ENCODE data around the gene SSC5D. TPM values are rescaled to one million over a fixed set of nuclear protein-coding genes. Genes with fewer than 3 reads are reported as not detected.

SSC5D gene
- polyA plus RNA-seq, 1 of the 3 experiments (the other 2 are of a cell fraction) = 4.9 TPM

GRCh38 chr19:55536951-55537740, 48.9 kb downstream of the SSC5D start, which contains the start of gene SBK2:
SBK2 (minus strand) TSS chr19:55537133; CDS start chr19:55536294, 839 bp downstream.
- Histone ChIP-seq H4K20me1 (ENCODE audit: insufficient read depth) (no peaks in the 10 kb centered on the region), H3F3A (replicated peaks; ENCODE audit: insufficient read depth) (peaks cover 4% of the 10 kb centered on the region), H3K27me3 (ENCODE audit: insufficient read depth) (no peaks in the 10 kb centered on the region), H3K79me2 (ENCODE audit: insufficient read depth) (no peaks in the 10 kb centered on the region), H3K9me3 (no peaks in the 10 kb centered on the region), H3K9me2 (no peaks in the 10 kb centered on the region), H3K4me3 (ENCODE audit: low read depth in 2 of 2, low read length in 1 of 2) (peak within 1 kb of the TSS in 1 of 2 experiments; percentile 19; a peak in 1 of 4 replicates), H3K4me1 (ENCODE audit: control insufficient read depth in 1 of 2, insufficient read depth in 2 of 2, low read depth in 1 of 2, low read length in 1 of 2) (peaks cover 0 to 3% of the 10 kb centered on the region in 2 experiments; a peak in 2 of 4 replicates), H3K9ac (no peak within 1 kb of the TSS), H3K27ac (ENCODE audit: low read depth in 2 of 2, low read length in 1 of 2) (no peak within 1 kb of the TSS; a peak in 1 of 4 replicates), H3K4me2 (no peak within 1 kb of the TSS), H2AFZ (ENCODE audit: low read depth) (no peak within 1 kb of the TSS), H3K36me3 (replicated peaks in 1 of 2; ENCODE audit: control insufficient read depth in 1 of 2, insufficient read depth in 2 of 2, low read length in 1 of 2) (no peaks in the 10 kb centered on the region)
- DNase-seq = peak; percentile 95
- 28% methylated on average over 7 of the region's 14 CpGs for WGBS (ENCODE audit: low lambda C conversion rate)
- POLR2A ChIA-PET = no interaction called here
- TF ChIP-seq SMC3 (IDR thresholded peaks at IDR 0.05; ENCODE audit: low read depth, low read length) (peak; percentile 33; the same call in 1 of the 2 replicates), FOSL2 (IDR thresholded peaks at IDR 0.05; ENCODE audit: borderline replicate concordance, low read depth) (no peak), RFX5 (IDR thresholded peaks at IDR 0.05; ENCODE audit: low read length) (peak; percentile 94), ELF1 (IDR thresholded peaks at IDR 0.05) (no peak), RXRA (IDR thresholded peaks at IDR 0.05; ENCODE audit: borderline replicate concordance, low read depth) (no peak), CHD2 (IDR thresholded peaks at IDR 0.05; ENCODE audit: low read length, partially characterized antibody) (no peak), EP300 (IDR thresholded peaks at IDR 0.05; ENCODE audit: borderline replicate concordance in 1 of 2, low read depth in 1 of 2, low read length in 1 of 2) (no peak), CTCF (IDR thresholded peaks at IDR 0.05) (peak; percentile 30), MEF2A (IDR thresholded peaks at IDR 0.05; ENCODE audit: borderline replicate concordance, low read depth) (no peak), USF2 (IDR thresholded peaks at IDR 0.05; ENCODE audit: borderline replicate concordance, low read depth, low read length) (no peak), RAD21 (IDR thresholded peaks at IDR 0.05; ENCODE audit: low read length) (peak; percentile 74), FOXJ3 (CRISPR knock-in tag; IDR thresholded peaks at IDR 0.05) (no peak), TCF12 (IDR thresholded peaks at IDR 0.05) (no peak), GABPA (IDR thresholded peaks at IDR 0.05; ENCODE audit: low read depth) (no peak), EZH2phosphoT487 (IDR thresholded peaks at IDR 0.05; ENCODE audit: borderline replicate concordance, low read depth) (no peak), POLR2AphosphoS5 (IDR thresholded peaks at IDR 0.05; ENCODE audit: low read depth, low read length) (no peak)
- CTCF ChIA-PET = interaction anchor here (0.6 kb wide), 1 partner anchor 11 kb away, joined by 7 read pairs; no protein-coding TSS in a partner anchor
